ENCODE measurements around the gene SLC35E1. TPM values are rescaled to one million over a fixed set of nuclear protein-coding genes. Genes with fewer than 3 reads are reported as not detected.

The SLC35E1 gene
- total RNA-seq, 1 experiment from 2014 or later: 43.5 TPM

- Histone ChIP-seq H3K27ac (ENCODE audit: low read length) (no peak overlapping the region), H3K27me3 (ENCODE audit: control insufficient read depth, insufficient read depth, low read length) (no peaks in the 10 kb centered on the region), H3K9me3 (ENCODE audit: control insufficient read depth, insufficient read depth, low read depth, low read length) (no peaks in the 10 kb centered on the region), H3K4me1 (ENCODE audit: control insufficient read depth, insufficient read depth, low read length) (no peaks in the 10 kb centered on the region), H3K4me3 (ENCODE audit: low read depth in 2 of 2, low read length in 2 of 2) (no peak overlapping the region), H3K36me3 (ENCODE audit: control insufficient read depth, insufficient read depth, low read length) (peaks cover 3% of the 10 kb centered on the region; the same call in 1 of the 2 replicates)
- ChIA-PET CTCF (no interaction called here), POLR2A (no interaction called here)
- BruUV-seq (replicated peaks): no TSS peak
- DNase-seq (ENCODE audit: low read depth, low spot score) (no peak), ATAC-seq (no peak)
- intact Hi-C loops (cut with micrococcal nuclease; ENCODE audit: unreplicated experiment): no loop called here
- in situ Hi-C loops (cut with HindIII; ENCODE audit: low pct_unique_long_range_greater_than_20kb, low sequenced_read_pairs): no loop called here
- TF ChIP-seq TCF7L2 (IDR thresholded peaks at IDR 0.05; ENCODE audit: low read depth, low read length) (no peak), SIN3A (IDR thresholded peaks at IDR 0.05; ENCODE audit: borderline replicate concordance, insufficient read depth, low read depth, low read length) (no peak), POLR2AphosphoS5 (IDR thresholded peaks at IDR 0.05; ENCODE audit: low read depth, low read length) (no peak), CTCF (IDR thresholded peaks at IDR 0.05) (no peak), REST (IDR thresholded peaks at IDR 0.05; ENCODE audit: insufficient read depth in 1 of 2, low read depth in 2 of 2, low read length in 1 of 2) (no peak)
These were observed 40.9 kb downstream of the SLC35E1 start for GRCh38 chr19:16531380-16531669.

- in situ Hi-C loops (cut with HindIII; ENCODE audit: low pct_unique_long_range_greater_than_20kb, low sequenced_read_pairs) (no loop called here), intact Hi-C loops (cut with micrococcal nuclease; ENCODE audit: unreplicated experiment) (no loop called here)
- H3K27me3 ChIP-seq (ENCODE audit: control insufficient read depth, insufficient read depth, low read length): no peaks in the 10 kb centered on the region
- no peak for TF ChIP-seq CTCF (IDR thresholded peaks at IDR 0.05)
- TF ChIP-seq TCF7L2 (IDR thresholded peaks at IDR 0.05; ENCODE audit: low read depth, low read length): no peak
- TF ChIP-seq POLR2AphosphoS5 (IDR thresholded peaks at IDR 0.05; ENCODE audit: low read depth, low read length): no peak
- TF ChIP-seq SIN3A (IDR thresholded peaks at IDR 0.05; ENCODE audit: borderline replicate concordance, insufficient read depth, low read depth, low read length): no peak
- TF ChIP-seq REST (IDR thresholded peaks at IDR 0.05; ENCODE audit: insufficient read depth in 1 of 2, low read depth in 2 of 2, low read length in 1 of 2): no peak
- no peak overlapping the region for H3K27ac ChIP-seq (ENCODE audit: low read length)
- no TSS peak for BruUV-seq (replicated peaks)
- peaks cover 3% of the 10 kb centered on the region; the same call in 1 of the 2 replicates for H3K36me3 ChIP-seq (ENCODE audit: control insufficient read depth, insufficient read depth, low read length)
- no peak overlapping the region for H3K4me3 ChIP-seq (ENCODE audit: low read depth in 2 of 2, low read length in 2 of 2)
- CTCF ChIA-PET: no interaction called here
- no peak for ATAC-seq
- no peaks in the 10 kb centered on the region for H3K4me1 ChIP-seq (ENCODE audit: control insufficient read depth, insufficient read depth, low read length)
- POLR2A ChIA-PET: no interaction called here
- no peaks in the 10 kb centered on the region for H3K9me3 ChIP-seq (ENCODE audit: control insufficient read depth, insufficient read depth, low read depth, low read length)
- DNase-seq (ENCODE audit: low read depth, low spot score): no peak
These were observed 41.5 kb downstream of the SLC35E1 start for GRCh38 chr19:16530540-16531379.
